ENCODE measurements around the gene NUDT12. TPM values are rescaled to one million over a fixed set of nuclear protein-coding genes. Genes with fewer than 3 reads are reported as not detected.

The NUDT12 gene
- total and polyA plus RNA-seq, 7 donors = 5.0 to 12.6 (median 7.6) TPM

DNA sequence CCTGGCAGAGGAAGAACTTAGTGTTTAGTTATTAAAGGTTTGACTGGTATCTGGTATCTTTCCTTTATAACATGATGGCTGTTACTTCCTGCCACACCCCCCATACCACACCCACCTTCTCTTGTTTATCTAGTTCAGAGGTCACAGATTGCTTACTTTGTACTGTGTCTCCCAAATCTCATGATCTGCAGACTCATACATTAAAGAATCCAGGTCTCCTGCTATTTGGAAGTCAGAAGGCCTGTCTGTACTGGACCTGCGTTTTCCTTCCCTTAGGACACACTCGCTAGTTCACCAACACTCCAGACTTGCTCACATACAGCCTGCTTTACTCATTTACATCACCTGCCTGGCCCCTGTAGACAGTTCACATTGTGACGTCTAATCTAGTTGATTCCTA is 39.3 kb downstream of the NUDT12 start:
- H3K27ac ChIP-seq = no peak overlapping the region
- no peak for DNase-seq
- no peak overlapping the region for H3K4me3 ChIP-seq
- H3K36me3 ChIP-seq (ENCODE audit: insufficient read depth in 1 of 2, low read depth in 1 of 2) = no peaks in the 10 kb centered on the region
- H3K27me3 ChIP-seq (ENCODE audit: insufficient read depth in 3 of 3, low read length in 2 of 3) = no peaks in the 10 kb centered on the region
- TF ChIP-seq CTCF (IDR thresholded peaks at IDR 0.05) = no peak
- intact Hi-C loops (cut with DNase I) = no loop called here
- WGBS, 3 donors = 81 to 89% (median 85%) methylated on average over 3 of the region's 3 CpGs
- no peaks in the 10 kb centered on the region for H3K9me3 ChIP-seq
- no peak for ATAC-seq
- H3K4me1 ChIP-seq = no peaks in the 10 kb centered on the region

- no peaks in the 10 kb centered on the region for H3K9me3 ChIP-seq
- ATAC-seq (no peak), DNase-seq (no peak)
- H3K36me3 ChIP-seq (ENCODE audit: insufficient read depth in 1 of 2, low read depth in 1 of 2) = no peaks in the 10 kb centered on the region
- no peak overlapping the region for H3K27ac ChIP-seq
- intact Hi-C loops (cut with DNase I) = no loop called here
- TF ChIP-seq CTCF (IDR thresholded peaks at IDR 0.05) = no peak
- H3K4me1 ChIP-seq = no peaks in the 10 kb centered on the region
- WGBS, 3 donors = 56 to 70% (median 57%) methylated on average over 5 of the region's 5 CpGs
- H3K27me3 ChIP-seq (ENCODE audit: insufficient read depth in 3 of 3, low read length in 2 of 3) = no peaks in the 10 kb centered on the region
- H3K4me3 ChIP-seq = no peak overlapping the region
Measured at GRCh38 chr5:103522586-103522985, 40.0 kb downstream of the NUDT12 start.

DNA sequence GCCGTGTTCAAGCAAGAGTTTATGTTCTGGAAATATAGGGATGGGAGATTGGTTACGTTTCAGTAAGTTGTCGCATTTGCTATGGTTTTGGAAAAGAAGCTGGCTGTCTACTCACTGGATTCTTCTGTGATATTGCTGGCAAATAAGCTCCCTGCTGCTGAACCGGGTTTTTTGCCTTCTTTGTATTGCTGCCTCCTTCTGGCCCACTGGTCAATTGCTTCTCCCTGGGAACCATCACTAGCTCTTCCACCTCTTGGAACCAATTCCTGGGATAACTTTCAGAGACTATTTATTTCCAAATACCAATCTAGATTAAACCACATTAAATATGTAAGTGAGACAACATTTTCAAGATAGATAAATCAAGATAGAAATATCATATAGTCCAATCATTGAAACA is 43.0 kb downstream of the NUDT12 start:
- no peak overlapping the region for H3K4me3 ChIP-seq
- intact Hi-C loops (cut with DNase I) = no loop called here
- no peak for ATAC-seq

DNA sequence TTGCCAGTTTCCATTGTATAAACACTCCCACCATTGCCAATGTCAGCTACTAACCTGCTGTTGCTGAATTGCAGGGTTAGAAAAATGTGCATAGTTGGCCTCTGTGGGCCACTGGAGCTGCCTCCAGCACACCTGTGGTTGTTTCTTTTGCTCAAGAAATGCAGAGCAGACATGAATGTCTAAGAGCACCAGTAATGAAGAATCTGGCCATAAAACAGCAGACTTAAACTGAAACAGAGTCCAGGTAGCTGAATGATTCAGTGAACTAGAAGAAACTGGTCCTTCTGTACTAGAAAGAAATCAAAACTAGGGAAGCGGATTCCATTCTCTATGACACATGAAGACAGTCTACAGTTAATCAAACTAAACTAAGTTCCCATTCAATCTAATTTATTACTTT is 48.2 kb downstream of the NUDT12 start:
- 94 to 97% (median 97%) methylated on average over 1 of the region's 1 CpG for WGBS, 3 donors
- intact Hi-C loops (cut with DNase I) = no loop called here
- Histone ChIP-seq H3K27ac (no peak overlapping the region), H3K4me3 (no peak overlapping the region), H3K27me3 (ENCODE audit: insufficient read depth in 3 of 3, low read length in 2 of 3) (no peaks in the 10 kb centered on the region), H3K36me3 (ENCODE audit: insufficient read depth in 1 of 2, low read depth in 1 of 2) (no peaks in the 10 kb centered on the region), H3K9me3 (no peaks in the 10 kb centered on the region), H3K4me1 (no peaks in the 10 kb centered on the region)
- TF ChIP-seq CTCF (IDR thresholded peaks at IDR 0.05) = no peak
- DNase-seq = no peak
- ATAC-seq = no peak

More for the DNA sequence above, 43.0 kb downstream of the NUDT12 start:
- Histone ChIP-seq H3K36me3 (ENCODE audit: insufficient read depth in 1 of 2, low read depth in 1 of 2) (no peaks in the 10 kb centered on the region), H3K27ac (no peak overlapping the region), H3K27me3 (ENCODE audit: insufficient read depth in 3 of 3, low read length in 2 of 3) (no peaks in the 10 kb centered on the region), H3K4me1 (no peaks in the 10 kb centered on the region), H3K9me3 (no peaks in the 10 kb centered on the region)
- peak; percentile 26 for TF ChIP-seq CTCF (IDR thresholded peaks at IDR 0.05)
- WGBS, 3 donors = 57 to 68% (median 67%) methylated on average over 4 of the region's 4 CpGs
- no peak for DNase-seq

DNA sequence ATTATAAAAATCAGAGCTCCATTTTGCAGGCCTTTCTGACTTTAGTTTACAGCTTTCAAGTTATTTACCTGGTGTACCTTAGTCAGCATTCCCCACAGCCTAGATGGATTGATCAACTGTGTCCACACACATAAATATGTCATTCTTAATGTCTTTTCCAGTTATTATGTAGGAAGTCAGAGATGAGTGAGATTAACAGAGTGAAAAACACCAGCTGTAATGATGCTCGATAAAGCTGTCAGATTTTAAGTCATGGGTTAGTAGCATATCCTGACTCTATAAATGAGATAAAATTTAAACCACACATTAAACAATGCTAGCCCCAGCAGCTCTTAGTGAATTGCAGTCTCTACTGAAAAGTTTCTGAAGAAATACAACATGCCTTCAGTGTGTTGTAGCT is 48.9 kb downstream of the NUDT12 start:
- DNase-seq (no peak), ATAC-seq (no peak)
- Histone ChIP-seq H3K36me3 (ENCODE audit: insufficient read depth in 1 of 2, low read depth in 1 of 2) (no peaks in the 10 kb centered on the region), H3K27me3 (ENCODE audit: insufficient read depth in 3 of 3, low read length in 2 of 3) (no peaks in the 10 kb centered on the region), H3K9me3 (no peaks in the 10 kb centered on the region), H3K4me1 (no peaks in the 10 kb centered on the region), H3K4me3 (no peak overlapping the region), H3K27ac (no peak overlapping the region)
- intact Hi-C loops (cut with DNase I) = no loop called here
- no peak for TF ChIP-seq CTCF (IDR thresholded peaks at IDR 0.05)
- WGBS, 3 donors = 16 to 19% (median 18%) methylated on average over 1 of the region's 1 CpG

Measured in psoas muscle (tissue), 8 donors.